IPS-20b (cell line): ENCODE results near the gene NFATC3.
"Not testable (repeated sequence)": the region's sequence is repeated elsewhere in the genome, so short reads cannot be mapped to it uniquely, and the experiment has no call there.

Experiments used
- H3K27ac ChIP-seq: one replicate; pipeline ENCODE4 v1.5.1; 2013; ENCODE audit warnings: low read length
- H3K27me3 ChIP-seq: 2 replicates; pipeline ENCODE4 v1.6.1; 2013; ENCODE audit warnings: mild to moderate bottlenecking, low read length, inconsistent platforms; ENCODE audit not compliant: insufficient read depth
- H3K36me3 ChIP-seq: 2 replicates; pipeline ENCODE4 v1.6.1; 2013; ENCODE audit warnings: low read depth, mild to moderate bottlenecking, inconsistent platforms, low read length, moderate library complexity; ENCODE audit not compliant: insufficient read depth
- H3K4me1 ChIP-seq: 2 replicates; pipeline ENCODE4 v1.6.1; 2013; ENCODE audit warnings: mild to moderate bottlenecking, control low read depth, inconsistent platforms, low read length, moderate library complexity; ENCODE audit not compliant: insufficient read depth
- H3K4me3 ChIP-seq: 2 replicates; pipeline ENCODE4 v1.5.1; 2013; ENCODE audit warnings: mild to moderate bottlenecking, low read length, inconsistent platforms
- H3K9ac ChIP-seq: 2 replicates; pipeline ENCODE4 v1.6.1; 2013; ENCODE audit warnings: low read depth, mild to moderate bottlenecking, inconsistent platforms, low read length, moderate library complexity
- H3K9me3 ChIP-seq: 2 replicates; pipeline ENCODE4 v1.6.1; 2013; ENCODE audit warnings: mild to moderate bottlenecking, low read depth, low read length, inconsistent platforms; ENCODE audit not compliant: insufficient read depth

NFATC3 gene

GRCh38 chr16:68113059-68113761, 28.0 kb downstream of the NFATC3 start:
- H3K9ac ChIP-seq: no peak overlapping the region
- no peaks in the 10 kb centered on the region for H3K27me3 ChIP-seq
- H3K9me3 ChIP-seq: peaks cover 5% of the 10 kb centered on the region; the same call in 1 of the 2 replicates
- no peaks in the 10 kb centered on the region for H3K36me3 ChIP-seq
- H3K4me3 ChIP-seq: no peak overlapping the region
- H3K4me1 ChIP-seq: no peaks in the 10 kb centered on the region
- no peak overlapping the region for H3K27ac ChIP-seq

DNA sequence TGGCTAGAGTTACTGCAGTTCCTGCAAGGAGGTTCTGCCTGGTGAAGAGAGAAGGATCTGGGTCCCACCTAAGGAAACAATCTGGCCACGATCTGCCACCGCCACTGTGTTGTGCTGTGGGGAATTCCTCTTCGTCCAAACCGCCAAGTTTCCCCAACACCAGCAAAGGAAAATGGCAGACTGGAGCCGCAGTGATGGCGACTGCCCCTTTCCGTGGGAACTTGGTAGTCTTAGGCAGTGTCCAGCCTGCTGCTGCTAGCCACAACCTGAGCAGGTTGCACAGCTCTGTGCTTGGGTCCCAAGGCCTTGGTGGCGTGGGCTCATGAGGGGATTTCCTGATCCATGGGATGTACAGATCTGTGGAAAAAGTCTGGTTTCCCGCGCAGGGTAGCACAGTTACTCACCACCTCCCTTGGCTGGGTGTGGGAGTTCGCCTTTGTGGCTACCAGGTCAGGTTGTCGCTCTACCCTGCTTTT, 28.6 kb downstream of the NFATC3 start:
- no peaks in the 10 kb centered on the region for H3K27me3 ChIP-seq
- H3K9ac ChIP-seq: no peak overlapping the region
- peaks cover 5% of the 10 kb centered on the region; the same call in 1 of the 2 replicates for H3K9me3 ChIP-seq
- H3K27ac ChIP-seq: no peak overlapping the region
- H3K4me1 ChIP-seq: no peaks in the 10 kb centered on the region
- no peak overlapping the region for H3K4me3 ChIP-seq
- H3K36me3 ChIP-seq: no peaks in the 10 kb centered on the region

DNA sequence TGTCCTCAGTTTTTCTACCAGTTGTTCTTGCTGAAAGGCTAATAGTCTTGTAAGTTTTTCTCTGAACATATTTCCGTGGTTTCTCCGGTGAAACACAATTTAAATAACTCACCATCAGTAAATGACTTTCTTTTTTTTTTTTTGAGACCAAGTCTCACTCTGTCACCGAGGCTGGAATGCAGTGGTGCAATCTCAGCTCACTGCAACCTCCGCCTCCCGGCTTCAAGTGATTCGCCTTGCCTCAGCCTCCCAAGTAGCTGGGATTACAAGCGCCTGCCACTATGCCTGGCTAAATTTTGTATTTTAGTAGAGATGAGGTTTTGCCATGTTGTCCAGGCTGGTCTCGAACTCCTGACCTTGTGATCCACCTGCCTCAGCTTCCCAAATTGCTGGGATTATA, 29.8 kb downstream of the NFATC3 start:
- H3K27ac ChIP-seq, H3K9ac ChIP-seq, H3K27me3 ChIP-seq, H3K9me3 ChIP-seq, H3K4me3 ChIP-seq, H3K36me3 ChIP-seq, H3K4me1 ChIP-seq: not testable (repeated sequence)

- H3K4me3 ChIP-seq: no peak overlapping the region
- no peak overlapping the region for H3K9ac ChIP-seq
- H3K4me1 ChIP-seq: no peaks in the 10 kb centered on the region
- H3K27ac ChIP-seq: no peak overlapping the region
- no peaks in the 10 kb centered on the region for H3K27me3 ChIP-seq
- no peaks in the 10 kb centered on the region for H3K36me3 ChIP-seq
- peaks cover 5% of the 10 kb centered on the region; the same call in 1 of the 2 replicates for H3K9me3 ChIP-seq
Observed at GRCh38 chr16:68115851-68116250, 30.7 kb downstream of the NFATC3 start.

DNA sequence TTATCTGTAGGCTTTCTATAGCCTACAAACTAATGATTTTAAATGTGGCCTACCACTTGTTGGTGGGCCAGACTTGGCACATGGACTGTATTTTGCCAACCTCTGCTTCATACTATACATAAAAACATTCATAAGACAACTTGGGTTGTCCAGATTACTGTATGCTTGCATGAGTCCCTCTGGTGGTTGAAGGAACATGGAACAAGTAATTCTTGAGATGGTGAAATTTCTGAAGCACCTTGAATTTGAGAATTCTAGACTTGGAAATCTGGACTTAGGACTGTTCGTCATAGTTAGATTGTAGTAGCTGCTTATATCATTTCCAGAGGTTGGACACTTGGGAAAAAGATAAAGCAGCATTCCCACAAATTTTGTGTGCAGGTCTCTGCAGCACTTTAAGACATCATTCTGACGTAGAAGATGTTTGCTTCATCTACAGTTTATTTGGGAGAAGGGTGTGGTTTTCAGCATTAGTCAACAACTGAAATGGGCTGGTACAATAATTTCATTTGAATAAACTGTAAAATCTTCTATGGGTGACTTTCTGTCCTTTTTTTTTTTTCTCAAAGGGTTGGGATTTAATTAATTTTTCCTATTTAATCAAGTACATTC, 31.2 kb downstream of the NFATC3 start:
- Histone ChIP-seq H3K36me3 (no peaks in the 10 kb centered on the region), H3K27ac (no peak overlapping the region), H3K4me3 (no peak overlapping the region), H3K9ac (no peak overlapping the region), H3K27me3 (no peaks in the 10 kb centered on the region), H3K9me3 (peaks cover 2% of the 10 kb centered on the region; the same call in 1 of the 2 replicates), H3K4me1 (no peaks in the 10 kb centered on the region)

DNA sequence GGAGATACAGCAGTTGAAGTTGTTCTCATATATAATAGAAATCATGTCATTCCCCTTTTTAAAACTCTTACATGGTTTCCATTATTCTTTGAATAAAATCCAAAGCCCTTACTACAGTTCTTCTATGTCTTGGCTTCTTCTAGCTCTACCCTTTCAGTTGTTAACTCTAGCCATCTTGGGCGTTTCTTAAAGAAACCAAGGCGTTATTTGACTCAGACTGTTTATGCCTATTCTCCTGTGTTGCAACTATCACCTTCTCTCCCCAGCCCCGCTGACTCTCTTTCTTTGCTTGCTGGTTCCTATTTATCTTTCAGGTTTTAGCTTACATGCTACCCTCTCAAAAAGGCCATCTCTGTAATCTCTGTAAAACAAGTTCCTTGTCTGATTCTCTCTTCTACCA, 32.7 kb downstream of the NFATC3 start:
- H3K4me1 ChIP-seq: no peaks in the 10 kb centered on the region
- H3K9ac ChIP-seq: no peak overlapping the region
- H3K27me3 ChIP-seq: no peaks in the 10 kb centered on the region
- H3K9me3 ChIP-seq: no peaks in the 10 kb centered on the region
- H3K36me3 ChIP-seq: no peaks in the 10 kb centered on the region
- no peak overlapping the region for H3K27ac ChIP-seq
- no peak overlapping the region for H3K4me3 ChIP-seq

DNA sequence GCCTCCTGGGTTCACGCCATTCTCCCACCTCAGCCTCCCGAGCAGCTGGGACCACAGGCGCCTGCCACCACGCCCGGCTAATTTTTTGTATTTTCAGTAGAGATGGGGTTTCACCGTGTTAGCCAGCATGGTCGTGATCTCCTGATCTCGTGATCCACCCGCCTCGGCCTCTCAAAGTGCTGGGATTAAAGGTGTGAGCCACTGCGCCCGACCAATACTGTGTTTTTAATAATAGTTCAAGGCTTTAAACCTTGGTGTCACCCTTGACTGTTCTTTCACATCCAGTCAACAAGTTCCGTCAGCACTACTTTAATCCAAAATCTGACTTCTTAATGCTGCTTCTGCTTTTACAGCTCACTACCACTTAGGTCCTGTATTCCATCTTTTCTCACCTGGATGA, 33.8 kb downstream of the NFATC3 start:
- not testable (repeated sequence) for H3K27ac ChIP-seq, H3K27me3 ChIP-seq, H3K4me3 ChIP-seq, H3K36me3 ChIP-seq, H3K9me3 ChIP-seq, H3K4me1 ChIP-seq, H3K9ac ChIP-seq

GRCh38 chr16:68120496-68120895, 35.3 kb downstream of the NFATC3 start:
- not testable (repeated sequence) for H3K9me3 ChIP-seq, H3K27ac ChIP-seq, H3K36me3 ChIP-seq, H3K4me1 ChIP-seq, H3K9ac ChIP-seq, H3K27me3 ChIP-seq, H3K4me3 ChIP-seq

- no peaks in the 10 kb centered on the region for H3K27me3 ChIP-seq
- H3K4me1 ChIP-seq: no peaks in the 10 kb centered on the region
- no peak overlapping the region for H3K4me3 ChIP-seq
- no peak overlapping the region for H3K27ac ChIP-seq
- H3K9ac ChIP-seq: no peak overlapping the region
- peaks cover 3% of the 10 kb centered on the region; the same call in 1 of the 2 replicates for H3K36me3 ChIP-seq
- H3K9me3 ChIP-seq: no peaks in the 10 kb centered on the region
Observed at GRCh38 chr16:68126395-68126794, 41.2 kb downstream of the NFATC3 start.

DNA sequence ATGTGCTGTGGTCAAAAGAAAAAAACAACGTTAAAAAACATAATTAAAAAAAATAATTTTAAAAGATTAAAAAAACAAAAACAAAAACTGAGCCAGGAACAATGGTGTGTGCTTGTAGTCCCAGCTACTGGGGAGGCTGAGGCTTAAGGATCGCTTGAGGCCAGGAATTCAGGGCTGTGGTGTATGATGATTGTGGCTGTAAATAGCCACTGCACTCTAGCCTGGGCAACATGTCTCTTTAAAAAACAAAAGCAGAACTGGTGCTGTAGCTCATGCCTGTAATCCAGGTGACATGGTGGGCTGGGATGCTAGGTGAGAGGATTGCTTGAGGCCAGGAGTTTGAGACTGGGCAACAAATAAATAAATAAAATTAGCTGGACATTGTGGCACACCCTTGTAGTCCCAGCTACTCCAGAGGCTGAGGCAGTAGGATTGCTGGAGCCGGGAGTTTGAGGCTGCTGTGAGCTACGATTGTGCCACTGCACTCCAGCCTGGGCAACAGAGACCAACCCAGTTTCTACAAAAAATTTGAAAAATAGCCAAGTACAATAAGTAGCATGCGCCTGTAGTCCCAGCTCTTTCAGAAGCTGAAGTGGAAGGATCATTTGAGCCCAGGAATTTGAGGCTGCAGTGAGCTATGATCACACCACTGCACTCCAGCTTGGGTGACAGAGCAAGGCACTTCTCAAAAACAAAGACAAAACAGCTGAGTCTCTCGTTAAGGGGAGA, 43.6 kb downstream of the NFATC3 start:
- Histone ChIP-seq H3K4me1 (no peaks in the 10 kb centered on the region), H3K4me3 (no peak overlapping the region), H3K9ac (no peak overlapping the region), H3K36me3 (peaks cover 3% of the 10 kb centered on the region; the same call in 1 of the 2 replicates), H3K9me3 (no peaks in the 10 kb centered on the region), H3K27ac (no peak overlapping the region), H3K27me3 (no peaks in the 10 kb centered on the region)

GRCh38 chr16:68130520-68130919, 45.4 kb downstream of the NFATC3 start:
- no peaks in the 10 kb centered on the region for H3K27me3 ChIP-seq
- no peak overlapping the region for H3K27ac ChIP-seq
- H3K9ac ChIP-seq: no peak overlapping the region
- H3K4me1 ChIP-seq: no peaks in the 10 kb centered on the region
- no peak overlapping the region for H3K4me3 ChIP-seq
- no peaks in the 10 kb centered on the region for H3K9me3 ChIP-seq
- H3K36me3 ChIP-seq: peaks cover 3% of the 10 kb centered on the region; the same call in 1 of the 2 replicates
